ENCODE measurements around the gene SRD5A3. TPM values are rescaled to one million over a fixed set of nuclear protein-coding genes. Genes with fewer than 3 reads are reported as not detected.

SRD5A3 gene
- polyA plus RNA-seq, 1 donor from 2014 or later, result 6.2 TPM

- no peaks in the 10 kb centered on the region for H3K9me2 ChIP-seq (ENCODE audit: insufficient read depth, low read length)
- no peaks in the 10 kb centered on the region for H3F3A ChIP-seq (ENCODE audit: insufficient read depth, low read length, poor library complexity, severe bottlenecking)
- no peaks in the 10 kb centered on the region for H3K79me2 ChIP-seq (replicated peaks; ENCODE audit: insufficient read depth, low read length)
- H3K4me2 ChIP-seq (ENCODE audit: low read length), result no peak overlapping the region
- H4K20me1 ChIP-seq (ENCODE audit: insufficient read depth), result no peaks in the 10 kb centered on the region
- H3K27me3 ChIP-seq (ENCODE audit: insufficient read depth, low read depth, low read length), result no peaks in the 10 kb centered on the region
- no peaks in the 10 kb centered on the region for H3K36me3 ChIP-seq (ENCODE audit: insufficient read depth, low read length)
- H3K9me3 ChIP-seq (ENCODE audit: low read length), result no peaks in the 10 kb centered on the region
- no peak overlapping the region for H3K4me3 ChIP-seq (ENCODE audit: low read length)
- no peak overlapping the region for H3K27ac ChIP-seq (ENCODE audit: low read length)
- no peak overlapping the region for H2AFZ ChIP-seq (ENCODE audit: low read depth, low read length)
- TF ChIP-seq RAD21 (conservative IDR thresholded peaks at IDR 0.05) (no peak), EP300 (conservative IDR thresholded peaks at IDR 0.05; ENCODE audit: poor library complexity, severe bottlenecking) (no peak), CTCF (IDR thresholded peaks at IDR 0.05; ENCODE audit: poor library complexity, severe bottlenecking) (no peak), EZH2 (IDR thresholded peaks at IDR 0.05; ENCODE audit: borderline replicate concordance, insufficient read depth, low read length, poor library complexity, severe bottlenecking) (no peak), MXI1 (conservative IDR thresholded peaks at IDR 0.05; ENCODE audit: poor library complexity, severe bottlenecking) (no peak), TAF1 (IDR thresholded peaks at IDR 0.05; ENCODE audit: low read depth) (no peak), POLR2AphosphoS5 (IDR thresholded peaks at IDR 0.05) (no peak), SMC3 (conservative IDR thresholded peaks at IDR 0.05; ENCODE audit: poor library complexity) (no peak)
- TF ChIP-seq, protein P1, sequence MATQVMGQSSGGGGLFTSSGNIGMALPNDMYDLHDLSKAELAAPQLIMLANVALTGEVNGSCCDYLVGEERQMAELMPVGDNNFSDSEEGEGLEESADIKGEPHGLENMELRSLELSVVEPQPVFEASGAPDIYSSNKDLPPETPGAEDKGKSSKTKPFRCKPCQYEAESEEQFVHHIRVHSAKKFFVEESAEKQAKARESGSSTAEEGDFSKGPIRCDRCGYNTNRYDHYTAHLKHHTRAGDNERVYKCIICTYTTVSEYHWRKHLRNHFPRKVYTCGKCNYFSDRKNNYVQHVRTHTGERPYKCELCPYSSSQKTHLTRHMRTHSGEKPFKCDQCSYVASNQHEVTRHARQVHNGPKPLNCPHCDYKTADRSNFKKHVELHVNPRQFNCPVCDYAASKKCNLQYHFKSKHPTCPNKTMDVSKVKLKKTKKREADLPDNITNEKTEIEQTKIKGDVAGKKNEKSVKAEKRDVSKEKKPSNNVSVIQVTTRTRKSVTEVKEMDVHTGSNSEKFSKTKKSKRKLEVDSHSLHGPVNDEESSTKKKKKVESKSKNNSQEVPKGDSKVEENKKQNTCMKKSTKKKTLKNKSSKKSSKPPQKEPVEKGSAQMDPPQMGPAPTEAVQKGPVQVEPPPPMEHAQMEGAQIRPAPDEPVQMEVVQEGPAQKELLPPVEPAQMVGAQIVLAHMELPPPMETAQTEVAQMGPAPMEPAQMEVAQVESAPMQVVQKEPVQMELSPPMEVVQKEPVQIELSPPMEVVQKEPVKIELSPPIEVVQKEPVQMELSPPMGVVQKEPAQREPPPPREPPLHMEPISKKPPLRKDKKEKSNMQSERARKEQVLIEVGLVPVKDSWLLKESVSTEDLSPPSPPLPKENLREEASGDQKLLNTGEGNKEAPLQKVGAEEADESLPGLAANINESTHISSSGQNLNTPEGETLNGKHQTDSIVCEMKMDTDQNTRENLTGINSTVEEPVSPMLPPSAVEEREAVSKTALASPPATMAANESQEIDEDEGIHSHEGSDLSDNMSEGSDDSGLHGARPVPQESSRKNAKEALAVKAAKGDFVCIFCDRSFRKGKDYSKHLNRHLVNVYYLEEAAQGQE (IDR thresholded peaks at IDR 0.05; ENCODE audit: borderline replicate concordance), result no peak
- no peak overlapping the region for H3K9ac ChIP-seq (ENCODE audit: low read length)
These were observed 33.4 kb upstream of the SRD5A3 start for GRCh38 chr4:55312489-55313101.

GRCh38 chr4:55314141-55314820, 31.8 kb upstream of the SRD5A3 start:
- H3K27ac ChIP-seq (ENCODE audit: low read length), result no peak overlapping the region
- H3K79me2 ChIP-seq (replicated peaks; ENCODE audit: insufficient read depth, low read length), result no peaks in the 10 kb centered on the region
- no peak overlapping the region for H3K9ac ChIP-seq (ENCODE audit: low read length)
- H2AFZ ChIP-seq (ENCODE audit: low read depth, low read length), result no peak overlapping the region
- no peaks in the 10 kb centered on the region for H3K9me3 ChIP-seq (ENCODE audit: low read length)
- TF ChIP-seq SMC3 (conservative IDR thresholded peaks at IDR 0.05; ENCODE audit: poor library complexity) (no peak), POLR2AphosphoS5 (IDR thresholded peaks at IDR 0.05) (no peak), CTCF (IDR thresholded peaks at IDR 0.05; ENCODE audit: poor library complexity, severe bottlenecking) (no peak), MXI1 (conservative IDR thresholded peaks at IDR 0.05; ENCODE audit: poor library complexity, severe bottlenecking) (no peak), TAF1 (IDR thresholded peaks at IDR 0.05; ENCODE audit: low read depth) (no peak), RAD21 (conservative IDR thresholded peaks at IDR 0.05) (no peak), EP300 (conservative IDR thresholded peaks at IDR 0.05; ENCODE audit: poor library complexity, severe bottlenecking) (no peak), EZH2 (IDR thresholded peaks at IDR 0.05; ENCODE audit: borderline replicate concordance, insufficient read depth, low read length, poor library complexity, severe bottlenecking) (no peak)
- TF ChIP-seq, protein P1 (IDR thresholded peaks at IDR 0.05; ENCODE audit: borderline replicate concordance), result no peak
- no peaks in the 10 kb centered on the region for H3K9me2 ChIP-seq (ENCODE audit: insufficient read depth, low read length)
- H3K4me3 ChIP-seq (ENCODE audit: low read length), result no peak overlapping the region
- no peaks in the 10 kb centered on the region for H4K20me1 ChIP-seq (ENCODE audit: insufficient read depth)
- H3K36me3 ChIP-seq (ENCODE audit: insufficient read depth, low read length), result no peaks in the 10 kb centered on the region
- no peaks in the 10 kb centered on the region for H3K27me3 ChIP-seq (ENCODE audit: insufficient read depth, low read depth, low read length)
- no peaks in the 10 kb centered on the region for H3F3A ChIP-seq (ENCODE audit: insufficient read depth, low read length, poor library complexity, severe bottlenecking)
- H3K4me2 ChIP-seq (ENCODE audit: low read length), result no peak overlapping the region
